ENCODE measurements around the gene KCNC1.

The KCNC1 gene

DNA sequence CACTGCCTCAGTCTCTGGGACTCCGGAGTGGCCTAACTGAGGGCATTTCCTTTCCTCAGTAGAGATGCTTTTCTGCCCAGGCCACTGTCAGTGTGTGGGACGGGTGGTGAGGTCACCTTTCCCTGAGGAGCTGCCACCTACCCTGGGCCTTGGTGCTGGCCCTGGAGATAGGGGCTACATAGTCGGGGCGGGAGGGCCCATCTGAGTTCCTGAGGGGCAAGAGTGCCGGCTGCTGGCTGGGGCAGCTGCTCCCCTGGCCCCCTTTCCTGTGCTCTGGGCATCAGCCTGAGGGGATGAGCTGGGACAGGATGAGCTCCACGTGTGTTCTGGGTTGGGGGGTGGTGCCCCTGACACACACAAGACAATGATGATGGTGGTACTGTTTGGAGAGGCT lies 5.4 kb downstream of the KCNC1 start:
- DNase-seq: no peak

DNA sequence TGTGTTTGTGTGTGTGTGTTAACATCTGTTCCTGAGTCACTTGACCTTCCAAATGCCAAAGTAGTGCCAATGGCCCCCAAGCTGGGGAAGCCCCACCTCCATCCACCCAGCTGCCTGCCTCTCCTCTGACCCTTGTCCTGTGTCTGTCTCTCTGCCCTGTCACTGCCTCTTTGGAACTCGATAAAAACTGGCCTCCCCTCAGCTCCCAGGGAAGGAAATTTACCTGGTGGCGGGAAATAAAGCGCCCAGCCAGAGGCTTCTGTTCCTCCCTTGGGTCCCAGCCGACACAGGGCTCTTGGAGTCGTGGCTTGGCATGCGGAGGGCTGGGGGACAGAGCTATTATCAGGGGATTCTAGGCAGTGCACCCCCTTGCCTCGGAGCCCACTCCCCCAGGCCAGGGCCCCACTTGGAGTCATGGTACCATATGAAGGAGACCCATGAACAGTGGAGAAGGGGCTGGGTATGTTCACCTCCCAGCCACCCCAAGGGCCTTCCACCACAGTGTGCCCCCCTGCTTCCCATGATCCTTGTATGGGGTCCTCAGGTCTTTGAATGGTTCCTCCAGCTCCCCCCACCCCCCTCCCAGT lies 6.2 kb downstream of the KCNC1 start:
- no peak for DNase-seq

DNA sequence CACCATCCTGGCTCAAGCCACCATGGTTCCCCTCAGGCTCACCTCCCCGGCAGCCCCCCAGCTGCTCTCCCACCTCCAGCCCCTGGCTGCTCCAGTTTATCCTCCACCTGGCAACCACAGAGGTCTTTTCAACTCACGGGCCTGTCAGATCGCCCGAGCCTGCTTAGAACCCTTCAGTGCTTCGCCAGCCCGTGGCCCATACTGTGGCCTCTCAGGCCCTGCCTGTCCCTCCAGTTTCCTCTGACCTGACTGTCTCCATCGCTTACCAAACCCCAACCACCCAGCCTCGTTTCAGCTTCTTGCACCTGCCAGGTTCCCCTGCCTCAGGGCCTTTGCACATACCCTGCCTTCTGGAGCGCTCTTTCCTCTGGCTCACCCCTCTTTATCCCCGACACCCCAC lies 6.9 kb downstream of the KCNC1 start:
- no peak for DNase-seq

DNA sequence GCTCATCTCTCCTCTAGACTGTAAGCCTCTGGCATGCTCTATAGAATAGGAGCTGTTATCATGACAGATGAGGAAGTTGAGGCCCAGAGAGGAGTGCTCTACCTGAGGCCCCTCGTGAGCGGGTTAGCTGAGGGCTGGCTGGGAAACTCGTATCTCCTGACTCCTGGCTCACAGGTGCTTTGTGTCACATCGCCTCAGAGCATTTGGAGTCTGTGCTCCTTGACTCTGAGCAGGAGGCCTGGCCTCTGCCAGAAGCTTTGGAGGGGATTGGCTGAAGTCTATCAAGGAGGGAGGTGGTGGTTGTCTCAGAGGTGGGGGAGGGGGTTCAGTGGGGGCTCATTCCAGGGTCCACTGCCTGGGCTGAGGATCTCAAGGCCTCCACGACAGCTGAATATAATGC lies 7.4 kb downstream of the KCNC1 start:
- DNase-seq: no peak

DNA sequence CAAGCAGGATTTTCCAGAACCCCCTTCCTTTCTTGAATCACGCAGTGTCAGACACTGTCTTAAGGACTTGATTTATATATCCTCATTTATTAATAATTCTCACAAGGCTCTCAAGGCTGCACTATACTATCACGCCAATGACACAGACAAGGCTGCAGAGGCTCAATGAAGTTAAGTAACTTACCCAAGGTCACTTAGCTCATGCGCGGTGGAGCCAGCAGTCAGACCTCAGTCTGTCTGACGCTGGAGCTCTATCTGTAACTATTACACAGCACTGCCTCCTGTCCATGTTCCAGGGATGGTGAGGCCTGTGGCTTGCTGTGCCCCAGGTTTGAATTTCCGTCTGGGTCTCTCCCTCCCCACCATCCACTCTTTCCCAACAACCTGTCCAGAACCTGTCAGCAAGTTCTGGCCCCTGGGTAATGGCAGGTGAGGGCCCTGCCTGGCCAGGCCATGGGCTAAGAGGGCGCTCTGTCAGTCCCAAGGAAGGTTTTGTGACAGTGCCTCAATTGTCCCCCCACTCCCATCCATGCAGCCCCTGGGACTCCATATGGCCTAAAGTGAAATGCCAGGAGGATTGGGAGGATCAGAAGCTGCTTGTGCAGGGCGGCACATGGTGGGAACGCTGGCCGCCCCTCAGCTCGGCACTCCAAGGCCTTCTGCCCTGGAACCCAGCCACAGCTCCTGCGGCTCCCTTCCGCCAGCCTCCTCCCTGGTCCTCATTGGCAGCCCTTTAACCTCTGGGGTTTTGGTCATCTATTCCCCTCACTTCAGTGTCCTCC lies 8.6 kb downstream of the KCNC1 start:
- no peak for DNase-seq

DNA sequence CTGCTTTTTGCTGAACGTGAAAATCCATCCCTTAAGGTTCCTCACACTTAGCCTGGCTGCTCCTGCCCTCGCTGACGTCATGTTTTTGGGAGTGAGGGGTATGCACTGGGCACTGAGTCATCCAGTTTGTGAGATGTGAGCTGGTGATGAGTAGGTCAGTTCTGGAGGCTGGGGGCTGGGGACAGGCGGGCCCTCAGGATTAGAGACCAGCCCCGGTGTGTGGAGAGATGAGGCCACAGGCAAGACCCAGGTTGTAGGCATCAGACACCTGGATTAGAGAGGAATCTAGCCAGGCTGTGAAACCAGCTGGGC lies 9.2 kb downstream of the KCNC1 start:
- no peak for DNase-seq

DNA sequence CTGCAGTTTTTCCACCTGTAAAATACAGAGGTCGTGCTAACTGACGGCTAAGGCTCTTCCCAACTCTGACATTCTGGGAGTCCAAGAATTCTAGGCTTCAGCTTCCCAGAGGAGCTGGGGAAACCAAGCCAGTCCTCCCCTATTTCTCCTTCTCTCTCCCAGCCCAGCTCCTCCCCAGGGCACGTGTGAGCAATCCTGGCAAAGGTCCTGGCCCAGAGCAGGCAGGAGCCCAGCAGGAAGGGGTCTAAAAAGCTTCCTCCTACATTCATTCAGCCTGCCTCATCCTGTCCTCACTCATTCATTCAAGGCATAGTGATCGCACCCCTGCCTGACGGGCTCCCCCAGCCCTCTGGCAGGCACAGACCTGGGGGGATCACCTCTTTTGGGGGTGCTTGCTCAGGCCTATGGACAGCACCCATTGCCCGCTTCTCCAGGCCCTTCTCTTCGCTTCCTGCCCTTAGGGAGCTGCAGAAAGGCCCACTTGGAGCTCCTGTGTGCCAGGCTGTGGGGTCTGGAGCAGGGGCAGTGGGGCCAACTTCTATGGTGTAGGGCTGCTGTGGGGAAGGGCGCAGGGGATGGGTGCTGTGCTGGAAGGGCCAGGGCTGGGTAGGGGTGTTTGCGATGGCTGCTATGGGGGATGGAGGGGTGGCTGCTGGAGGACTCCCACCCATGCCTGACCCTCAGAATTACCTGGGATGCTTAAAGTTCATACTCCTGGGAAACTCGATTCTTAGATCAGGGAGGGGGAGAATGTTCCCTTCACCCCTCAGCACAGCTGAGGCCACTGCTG lies 9.8 kb downstream of the KCNC1 start:
- DNase-seq: no peak

DNA sequence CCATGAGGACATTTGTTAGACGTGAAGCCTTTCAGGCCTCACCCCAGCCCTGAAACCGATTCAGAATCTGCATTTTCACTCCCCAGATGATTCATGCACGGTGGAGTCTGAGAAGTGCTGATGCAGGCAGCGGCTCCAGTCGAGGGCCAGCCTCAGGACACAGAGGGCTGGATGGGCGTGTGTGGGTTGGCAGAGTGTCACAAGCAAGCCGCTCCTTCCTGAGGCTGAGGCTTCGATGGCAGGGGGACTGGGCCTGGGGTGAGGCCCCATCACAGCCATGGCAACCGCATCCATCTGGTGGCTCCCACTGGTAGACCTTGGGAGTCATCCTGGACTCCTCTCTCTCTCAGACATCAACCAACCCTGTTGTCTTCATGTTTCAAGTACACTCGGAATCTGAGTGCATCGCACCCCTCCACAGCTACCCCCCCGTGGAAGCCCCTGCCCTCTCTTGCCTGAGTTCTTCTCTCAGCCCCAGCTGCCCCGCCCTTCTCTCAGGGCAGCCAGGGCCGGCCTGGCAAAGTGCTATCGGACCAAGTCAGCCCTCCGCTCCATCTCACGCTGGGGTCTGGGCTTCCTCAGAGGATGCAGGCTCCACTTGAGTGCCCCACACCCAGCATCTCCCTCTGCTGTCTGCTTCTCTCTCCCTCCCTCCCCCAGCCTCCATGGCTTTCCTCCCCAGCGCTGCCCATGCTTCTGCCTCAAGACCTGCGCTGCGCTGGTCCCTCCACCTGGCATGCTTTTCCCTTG lies 10.6 kb downstream of the KCNC1 start:
- DNase-seq: no peak

DNA sequence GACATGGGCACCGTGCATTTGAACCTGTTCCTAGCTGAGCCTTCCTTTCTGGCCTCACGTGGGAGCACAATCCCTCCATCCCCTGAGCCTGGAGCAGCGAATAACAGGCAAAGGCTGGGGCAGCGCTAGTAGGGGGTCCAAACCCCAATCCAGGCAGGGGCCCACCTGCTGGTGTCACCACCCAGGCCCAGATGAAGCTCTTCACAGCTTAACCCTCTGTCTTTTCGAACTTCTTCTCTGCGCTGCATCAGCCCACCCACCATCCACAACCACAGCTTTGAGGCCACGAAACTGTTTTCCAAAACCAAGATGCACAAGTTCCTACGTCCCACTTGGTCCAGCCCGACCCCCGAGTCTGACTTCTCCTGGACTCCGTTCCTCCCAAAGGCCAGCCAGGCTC lies 11.5 kb downstream of the KCNC1 start:
- DNase-seq: no peak

DNA sequence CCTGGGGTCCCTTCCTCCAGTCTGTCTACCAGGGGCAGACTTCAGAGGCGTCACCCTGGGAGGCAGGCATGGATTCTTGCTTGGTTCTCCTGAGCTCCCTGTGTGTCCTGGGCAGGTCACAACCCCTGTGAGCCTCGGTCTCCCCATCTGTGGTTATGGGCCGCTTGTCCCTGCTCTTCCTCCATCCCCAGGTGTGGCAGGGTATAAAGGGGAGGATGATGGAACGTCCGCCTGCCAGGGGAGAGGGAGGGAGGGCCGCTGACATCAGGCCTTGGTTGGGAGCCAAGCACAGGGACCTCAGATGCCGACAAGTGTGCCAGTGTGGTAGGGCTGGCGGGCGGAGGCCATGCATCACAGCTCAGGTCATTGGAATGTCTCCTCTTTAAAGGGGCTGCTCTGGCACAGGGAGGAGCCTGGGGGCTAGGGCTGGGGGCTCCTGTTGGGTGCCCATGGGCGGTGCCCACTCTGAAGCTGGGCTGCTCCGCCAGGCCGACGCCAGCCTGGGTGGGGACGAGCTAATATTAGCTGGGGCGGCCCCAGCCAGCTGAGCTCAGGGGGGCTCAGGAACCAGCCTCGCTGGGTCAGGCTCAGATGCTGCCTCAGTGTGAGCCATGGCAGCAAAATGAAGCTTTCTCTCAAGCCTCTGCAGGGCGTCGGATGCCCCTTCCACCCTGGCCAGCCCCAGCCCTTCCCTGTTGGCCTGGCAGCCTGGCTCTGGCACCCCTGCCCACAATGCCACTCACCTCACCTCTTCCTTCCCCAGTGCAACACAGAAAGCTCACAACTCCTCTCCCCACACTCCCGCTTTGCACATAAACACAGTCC lies 12.8 kb downstream of the KCNC1 start:
- no peak for DNase-seq

DNA sequence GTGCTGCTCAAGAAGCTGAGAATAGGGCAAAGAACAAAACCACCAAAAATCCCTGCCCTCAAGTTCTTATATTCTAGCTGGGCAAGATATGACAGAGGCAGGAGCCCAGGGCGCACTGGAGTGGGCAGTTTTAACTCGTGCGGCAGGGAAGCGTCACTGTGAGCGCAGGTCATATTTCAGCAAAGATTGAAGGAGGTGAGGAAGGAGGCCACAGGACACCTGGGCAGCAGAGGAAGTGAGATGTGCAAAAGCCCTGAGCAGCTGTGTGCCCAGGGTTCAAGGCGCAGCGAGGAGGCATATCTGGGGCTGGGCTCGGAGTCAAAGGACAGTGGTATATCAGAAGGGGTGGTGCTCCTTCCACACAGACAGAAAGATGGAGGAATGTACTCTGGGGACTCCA lies 13.5 kb downstream of the KCNC1 start:
- DNase-seq: no peak

DNA sequence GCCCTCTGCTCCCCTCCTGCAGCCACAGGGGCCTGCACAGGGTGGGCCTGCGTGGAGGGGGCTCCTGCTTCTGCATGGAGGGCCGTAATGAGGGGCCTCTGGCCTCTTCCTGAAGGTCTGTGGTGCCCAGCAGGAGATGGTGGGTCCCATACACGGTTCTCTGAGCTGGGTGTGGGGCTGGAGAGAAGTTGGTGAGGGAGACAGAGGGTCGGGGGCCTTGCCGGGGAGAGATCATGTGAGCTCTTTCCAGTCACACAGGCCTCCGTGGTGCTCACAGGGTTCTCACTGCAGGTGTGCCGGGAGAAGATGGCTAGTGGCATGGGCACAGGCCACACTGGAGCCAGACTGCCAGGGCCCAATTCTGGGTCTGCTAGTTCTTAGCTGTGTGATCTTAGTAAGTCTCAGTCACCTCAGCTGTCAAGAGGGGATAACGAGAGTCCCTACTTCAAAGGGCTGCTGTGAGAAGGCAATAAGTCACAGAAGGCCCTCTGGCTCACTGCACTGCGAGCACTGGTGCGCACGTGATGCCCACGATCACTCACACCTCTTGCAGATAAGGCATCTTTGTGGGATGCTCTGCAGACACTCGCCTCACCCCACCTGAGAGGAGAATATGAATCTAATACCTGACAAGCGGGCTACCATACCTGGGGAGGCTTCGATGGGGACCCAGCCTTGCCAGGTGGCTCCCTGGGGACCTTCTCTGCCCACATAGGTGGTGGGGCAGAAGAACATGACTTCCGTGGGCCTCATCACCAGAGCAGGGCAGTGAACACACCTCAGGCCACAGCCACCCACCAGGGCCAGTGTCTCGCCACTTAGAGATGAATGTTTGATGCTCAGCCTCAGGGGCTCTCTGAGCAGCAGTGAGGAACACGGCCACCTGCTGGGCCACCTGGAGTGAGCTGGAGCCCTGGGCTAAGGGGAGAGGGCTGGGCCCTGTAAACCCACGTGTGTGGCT lies 14.5 kb downstream of the KCNC1 start:
- DNase-seq: no peak

DNA sequence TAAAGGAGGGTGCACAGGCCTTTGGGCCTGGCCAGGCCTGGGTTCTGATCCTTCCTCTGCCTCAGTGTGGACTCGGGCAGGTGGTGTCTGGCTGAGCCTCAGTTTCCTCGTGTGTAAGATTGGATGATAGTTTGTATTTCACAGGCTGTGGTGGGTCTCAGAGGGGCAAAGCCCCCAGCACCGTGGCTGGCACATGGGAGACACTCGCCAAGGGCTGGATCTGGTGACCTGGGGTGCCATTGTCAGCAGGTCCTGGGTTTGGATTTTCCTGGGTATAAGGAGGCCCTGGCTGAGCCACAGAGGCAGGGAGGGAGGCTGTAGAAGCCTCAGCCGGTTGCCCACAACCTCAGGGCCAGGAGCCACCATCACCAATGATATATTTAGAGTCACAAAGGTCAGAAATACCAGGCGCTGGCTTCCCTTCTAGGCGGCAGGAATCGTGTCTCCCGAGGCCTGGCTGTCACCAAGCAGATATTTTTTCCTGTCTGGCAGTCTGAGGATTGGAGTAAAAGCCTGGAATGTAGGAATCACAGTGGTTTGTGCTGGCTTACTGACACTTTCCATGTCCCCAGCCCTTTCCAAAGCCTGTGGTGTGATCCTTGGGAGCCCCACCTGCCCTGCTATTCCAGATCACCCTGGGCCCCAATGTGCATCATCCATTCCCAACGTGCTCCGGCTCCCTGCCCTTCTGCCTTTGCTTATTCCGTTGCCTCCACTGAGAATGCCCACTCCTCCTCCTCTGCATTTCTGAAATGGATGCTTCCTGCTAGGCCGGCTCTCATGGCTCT lies 15.6 kb downstream of the KCNC1 start:
- no peak for DNase-seq

DNA sequence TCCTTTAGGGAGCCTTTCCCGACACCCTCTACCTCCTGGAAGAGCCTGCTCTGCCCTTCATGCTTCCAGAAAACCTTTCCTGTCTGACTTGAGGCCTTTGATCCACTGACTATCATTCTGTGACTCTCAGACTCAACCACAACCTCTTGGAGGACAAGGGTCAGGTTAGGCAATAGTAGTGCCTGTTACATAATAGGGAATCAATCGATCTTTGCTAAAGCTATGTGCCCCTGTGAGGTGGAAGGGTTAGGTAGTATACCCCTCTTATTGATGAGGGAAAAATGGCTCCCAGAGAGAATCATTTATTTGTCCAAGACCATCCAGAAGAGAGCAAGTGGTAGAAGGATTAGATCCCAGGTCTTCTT lies 16.2 kb downstream of the KCNC1 start:
- DNase-seq: no peak

DNA sequence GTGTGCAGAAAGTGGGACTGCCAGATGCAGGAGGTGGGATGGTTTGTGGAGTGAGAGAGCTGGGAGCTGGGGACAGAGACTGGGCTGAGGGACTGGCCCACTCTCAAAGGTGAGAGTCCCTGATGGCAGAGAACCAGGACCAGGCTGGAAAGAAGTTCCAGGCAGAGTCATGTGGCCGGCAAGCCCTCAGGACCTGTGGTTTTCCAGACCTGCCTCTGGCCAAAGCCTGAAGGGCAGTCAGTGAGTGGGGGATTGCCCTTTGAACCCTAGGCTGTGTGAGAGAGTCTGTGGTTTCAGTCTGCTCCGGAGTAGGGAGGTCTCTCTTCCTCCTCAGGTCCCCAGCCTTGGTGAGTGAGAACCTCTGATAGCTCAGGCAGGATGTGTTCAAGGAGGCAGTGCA lies 17.0 kb downstream of the KCNC1 start:
- no peak for DNase-seq

DNA sequence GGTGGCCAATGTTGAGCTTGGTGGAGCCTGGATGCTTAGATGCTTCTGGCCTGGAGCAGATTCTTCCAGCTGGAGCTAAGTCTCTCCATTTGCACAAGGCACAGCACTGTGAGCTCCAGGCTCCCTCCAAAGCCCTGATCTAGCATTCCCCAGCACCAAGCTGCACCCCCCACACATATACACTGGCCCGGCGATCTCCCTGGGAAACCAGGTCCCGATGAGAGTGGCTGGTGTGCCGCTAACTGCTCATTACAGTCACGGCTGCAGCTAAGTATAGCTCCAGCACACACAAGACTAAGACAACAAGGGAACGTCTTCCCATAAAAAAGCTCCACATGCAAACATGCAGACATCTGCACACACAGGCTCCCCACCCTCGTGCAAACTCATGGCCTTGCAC lies 17.6 kb downstream of the KCNC1 start:
- DNase-seq: no peak

DNA sequence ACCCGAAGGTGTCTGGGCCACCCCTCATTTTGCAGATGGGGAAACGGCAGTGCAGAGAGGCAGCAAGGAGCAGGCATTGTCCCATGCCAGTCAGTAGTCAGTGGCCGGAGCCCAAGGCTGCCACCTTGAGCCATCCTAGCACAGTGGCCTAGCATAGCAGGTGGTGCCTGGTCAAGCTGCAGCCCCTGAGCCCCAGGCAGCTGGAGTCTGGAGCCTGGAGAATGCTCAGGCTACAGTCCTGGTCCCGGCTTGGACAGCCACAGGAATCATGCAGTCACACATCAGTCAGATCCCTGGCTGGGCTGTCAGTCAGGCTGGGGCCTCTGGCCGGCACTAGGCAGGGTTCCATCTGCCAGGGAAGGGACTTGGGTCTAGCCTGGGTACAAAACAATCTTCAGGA lies 18.6 kb downstream of the KCNC1 start:
- DNase-seq: no peak

DNA sequence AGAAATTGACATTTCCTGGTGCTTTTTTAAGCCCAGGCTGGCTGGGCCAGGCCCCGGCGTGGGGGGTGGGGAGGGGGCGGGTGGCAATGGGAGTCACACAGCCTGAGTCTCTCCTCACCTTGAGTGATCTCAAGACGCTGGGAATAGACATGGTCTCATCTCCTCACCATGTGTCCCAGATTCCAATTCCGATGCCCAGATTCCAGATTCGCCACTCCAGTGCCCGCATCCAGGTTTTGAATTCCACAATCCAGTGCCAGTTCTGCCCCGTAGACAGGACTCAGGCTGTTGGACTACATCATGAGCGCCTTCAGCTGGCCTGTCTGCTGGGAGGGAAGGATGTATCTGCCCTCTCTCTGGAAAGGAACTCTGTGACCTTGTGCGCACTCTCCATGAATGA lies 19.1 kb downstream of the KCNC1 start:
- no peak for DNase-seq

DNA sequence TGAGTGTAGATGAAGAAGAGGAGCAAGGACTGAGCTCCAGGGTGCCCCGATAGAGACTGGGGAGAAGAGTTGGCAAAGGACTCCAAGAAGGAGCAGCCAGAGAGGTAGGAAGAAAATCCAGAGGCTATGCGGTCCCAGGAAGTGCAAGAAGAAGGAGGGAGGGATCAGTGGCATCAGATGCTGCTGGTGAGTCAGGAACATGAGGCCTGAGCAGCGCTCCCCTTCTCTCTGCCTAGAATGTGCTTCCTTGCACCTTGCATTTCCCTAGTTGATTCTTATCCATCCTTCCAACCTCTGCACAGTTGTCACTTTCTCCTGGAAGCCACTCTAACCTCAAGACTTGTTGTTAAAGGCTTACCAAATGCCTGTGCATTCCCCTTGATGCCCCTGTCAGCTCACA lies 21.3 kb downstream of the KCNC1 start:
- DNase-seq: no peak

DNA sequence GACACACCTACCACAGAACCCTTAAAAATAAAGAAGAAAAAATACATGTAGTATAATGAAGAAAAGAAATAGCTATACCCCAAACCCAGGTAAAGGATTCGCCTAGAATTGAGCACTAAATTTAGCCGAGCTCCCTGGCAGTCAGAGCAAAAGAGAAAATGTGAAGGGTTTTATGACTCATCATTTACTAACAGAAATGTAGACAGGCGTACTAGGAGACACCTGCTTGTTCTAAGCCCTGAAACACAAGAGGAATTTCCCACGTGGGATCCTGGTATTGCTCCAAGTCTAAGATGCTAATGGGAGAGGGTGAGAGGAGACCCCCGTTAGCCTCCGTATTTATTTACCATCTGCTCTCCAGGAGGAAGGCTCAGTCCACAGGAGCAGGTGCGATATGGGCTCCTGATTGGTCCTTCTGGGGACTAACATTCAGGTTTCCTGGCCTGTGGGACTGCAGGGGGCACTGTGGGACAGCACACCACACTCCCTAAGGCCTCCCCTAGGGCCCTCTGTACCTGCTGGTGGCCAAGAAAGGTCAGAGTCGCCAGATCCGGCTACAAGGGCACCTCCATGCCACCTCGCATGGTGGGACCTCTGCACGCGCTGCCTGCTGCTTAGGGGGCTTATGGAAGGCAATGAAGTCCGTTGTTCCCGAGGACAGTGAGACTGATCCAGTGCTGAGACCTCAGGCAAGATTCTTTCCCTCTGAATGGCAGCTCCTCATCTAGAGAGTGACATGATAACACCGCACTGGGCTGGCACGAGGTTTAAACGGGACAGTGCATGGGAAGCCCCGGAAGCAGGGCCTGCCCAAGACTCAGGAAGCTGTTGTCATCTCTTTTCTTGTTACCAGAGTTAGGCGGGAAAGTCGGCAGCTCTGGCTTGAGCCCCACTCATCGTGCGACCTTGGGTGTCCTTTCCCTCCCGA lies 25.8 kb downstream of the KCNC1 start:
- DNase-seq: no peak

All from CD4-positive, alpha-beta T cell treated with Interleukin-17A for 1 hour (primary cell).